GM12864 (cell line): Measurements from ENCODE around the gene GIMAP4.
"Not testable (repeated sequence)": the region's sequence is repeated elsewhere in the genome, so short reads cannot be mapped to it uniquely, and the experiment has no call there.

Source experiments
- DNase-seq: peaks from one replicate; pipeline ENCODE4 v3.0.0-alpha.2; 2011; ENCODE audit warnings: low read depth
- H3K4me3 ChIP-seq: 2 replicates; pipeline ENCODE4 v1.5.1; 2011; ENCODE audit warnings: mild to moderate bottlenecking, low read depth, low read length, control low read depth
- CTCF ChIP-seq: IDR thresholded peaks from 2 replicates; pipeline ENCODE4 v1.5.1; 2011; ENCODE audit warnings: low read depth, mild to moderate bottlenecking, moderate library complexity, low read length, control low read depth, inconsistent platforms; ENCODE audit errors: missing control alignments

The GIMAP4 gene

GRCh38 chr7:150567169-150567568 is at the start of gene GIMAP4:
GIMAP4 (plus strand) TSS chr7:150567390; CDS start chr7:150569902, 2,512 bp downstream.
- DNase-seq, result no peak
- TF ChIP-seq CTCF, result no peak
- no peak within 1 kb of the TSS; the same call in none of the 2 replicates for H3K4me3 ChIP-seq

GRCh38 chr7:150519310-150519709 is 47.9 kb upstream of the GIMAP4 start:
- no peak for DNase-seq
- no peak overlapping the region for H3K4me3 ChIP-seq
- no peak for TF ChIP-seq CTCF

GRCh38 chr7:150520145-150520544 is 47.0 kb upstream of the GIMAP4 start:
- DNase-seq, result no peak
- TF ChIP-seq CTCF, result no peak
- no peak overlapping the region for H3K4me3 ChIP-seq

- H3K4me3 ChIP-seq, DNase-seq: not testable (repeated sequence)
These were observed 44.3 kb upstream of the GIMAP4 start for GRCh38 chr7:150522931-150523330.

- DNase-seq, result no peak
- no peak overlapping the region for H3K4me3 ChIP-seq
- no peak for TF ChIP-seq CTCF
These were observed 43.2 kb upstream of the GIMAP4 start for GRCh38 chr7:150524018-150524417.

GRCh38 chr7:150531704-150532103 is 35.5 kb upstream of the GIMAP4 start:
- no peak for TF ChIP-seq CTCF
- H3K4me3 ChIP-seq, result no peak overlapping the region
- DNase-seq, result no peak

- no peak for TF ChIP-seq CTCF
- no peak overlapping the region for H3K4me3 ChIP-seq
- DNase-seq, result no peak
These were observed 28.9 kb upstream of the GIMAP4 start for GRCh38 chr7:150538259-150538658.

GRCh38 chr7:150553163-150553562 is 14.0 kb upstream of the GIMAP4 start:
- DNase-seq, result no peak
- no peak overlapping the region for H3K4me3 ChIP-seq
- TF ChIP-seq CTCF, result no peak
